GM18909 (cell line): Measurements from ENCODE around the gene GRHL1.

Source experiments
- ATAC-seq: cut with Tn5 transposase; IDR thresholded peaks from one replicate; pipeline ENCODE4 v1.9.1; 2021; ENCODE audit warnings: mild to moderate bottlenecking; ENCODE audit not compliant: unreplicated experiment, poor library complexity

The GRHL1 gene

GRCh38 chr2:9990736-9991135 is 39.2 kb downstream of the GRHL1 start:
- no peak for ATAC-seq

GRCh38 chr2:9991221-9991620 is 39.7 kb downstream of the GRHL1 start:
- no peak for ATAC-seq

- ATAC-seq: no peak
Measured at GRCh38 chr2:9991829-9992273, 40.4 kb downstream of the GRHL1 start.

GRCh38 chr2:9992427-9993187 is 41.1 kb downstream of the GRHL1 start:
- no peak for ATAC-seq

GRCh38 chr2:9993488-9994165 is 42.1 kb downstream of the GRHL1 start:
- no peak for ATAC-seq

GRCh38 chr2:9994462-9994861 is 43.0 kb downstream of the GRHL1 start:
- no peak for ATAC-seq

- ATAC-seq: no peak
Measured at GRCh38 chr2:9995059-9995458, 43.6 kb downstream of the GRHL1 start.

GRCh38 chr2:9996321-9996720 is 44.8 kb downstream of the GRHL1 start:
- ATAC-seq: no peak

GRCh38 chr2:9997936-9998335 is 46.4 kb downstream of the GRHL1 start:
- ATAC-seq: no peak

- ATAC-seq: no peak
Measured at GRCh38 chr2:9998916-9999654, 47.6 kb downstream of the GRHL1 start.

- ATAC-seq: no peak
Measured at GRCh38 chr2:9999693-10000092, 48.2 kb downstream of the GRHL1 start.

- ATAC-seq: no peak
Measured at GRCh38 chr2:10000541-10000940, 49.0 kb downstream of the GRHL1 start.

- ATAC-seq: no peak
Measured at GRCh38 chr2:10001586-10001985, 50.1 kb downstream of the GRHL1 start.

- ATAC-seq: no peak
Measured at GRCh38 chr2:10002109-10002508, 50.6 kb downstream of the GRHL1 start.

GRCh38 chr2:10002681-10003080 is 51.2 kb downstream of the GRHL1 start:
- no peak for ATAC-seq

GRCh38 chr2:10003206-10004125 is 52.0 kb downstream of the GRHL1 start:
- no peak for ATAC-seq

GRCh38 chr2:10004401-10004800 is 52.9 kb downstream of the GRHL1 start:
- no peak for ATAC-seq

- no peak for ATAC-seq
Measured at GRCh38 chr2:10004836-10005235, 53.3 kb downstream of the GRHL1 start.

GRCh38 chr2:10005461-10006235 is 54.2 kb downstream of the GRHL1 start:
- ATAC-seq: no peak
